ENCODE measurements around the gene BCAR1. TPM values are rescaled to one million over a fixed set of nuclear protein-coding genes. Genes with fewer than 3 reads are reported as not detected.

Gene BCAR1
- total and polyA plus RNA-seq, 5 donors from 2014 or later: 0.27 to 0.44 (median 0.38) TPM; not detected in 2

DNA sequence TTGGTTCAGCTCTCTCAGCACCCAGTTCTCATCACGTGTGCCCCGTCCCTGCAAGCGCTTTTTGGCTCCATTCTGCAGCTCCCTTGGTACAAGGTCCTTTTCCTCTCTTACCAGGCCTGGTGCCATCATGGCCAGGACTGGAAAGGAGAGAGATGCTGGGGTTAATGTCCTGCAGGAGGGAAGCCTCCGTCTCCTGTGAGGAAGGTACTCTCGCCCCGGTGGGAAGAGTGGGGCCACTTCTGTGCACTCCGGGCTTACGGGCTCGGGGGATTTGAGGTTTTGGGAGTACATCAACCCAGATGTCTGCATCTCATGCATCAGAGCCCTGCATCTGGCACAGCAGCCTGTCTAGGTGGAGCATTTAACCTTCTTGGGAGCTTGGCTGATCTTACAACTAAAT is 54.6 kb downstream of the BCAR1 start:
- peaks cover 5 to 17% (median 10%) of the 10 kb centered on the region in 4 donors for H3K4me1 Mint-ChIP-seq
- peaks cover 25% of the 10 kb centered on the region for H3K27me3 Mint-ChIP-seq
- no peak overlapping the region for H3K4me3 Mint-ChIP-seq
- peaks cover 5% of the 10 kb centered on the region for H3K27me3 ChIP-seq (ENCODE audit: control insufficient read depth, insufficient read depth, low read length)
- no peaks in the 10 kb centered on the region for H3K9me3 Mint-ChIP-seq
- no peaks in the 10 kb centered on the region for H3K36me3 ChIP-seq (ENCODE audit: control insufficient read depth, insufficient read depth, low read length)
- H3K27ac ChIP-seq (ENCODE audit: insufficient read depth, low read length, poor library complexity, severe bottlenecking): no peak overlapping the region
- no peak overlapping the region for H3K4me3 ChIP-seq (ENCODE audit: low read depth, low read length)
- no peaks in the 10 kb centered on the region for H3K4me1 ChIP-seq (ENCODE audit: control insufficient read depth, insufficient read depth, low read length, poor library complexity, severe bottlenecking)
- H3K27ac Mint-ChIP-seq: no peak overlapping the region
- ATAC-seq (ENCODE audit: low read depth in 2 of 2): no peak
- no peaks in the 10 kb centered on the region for H3K36me3 Mint-ChIP-seq
- no peaks in the 10 kb centered on the region for H3K9me3 ChIP-seq (ENCODE audit: control insufficient read depth in 2 of 2, low read length in 2 of 2)
- no peak for DNase-seq

DNA sequence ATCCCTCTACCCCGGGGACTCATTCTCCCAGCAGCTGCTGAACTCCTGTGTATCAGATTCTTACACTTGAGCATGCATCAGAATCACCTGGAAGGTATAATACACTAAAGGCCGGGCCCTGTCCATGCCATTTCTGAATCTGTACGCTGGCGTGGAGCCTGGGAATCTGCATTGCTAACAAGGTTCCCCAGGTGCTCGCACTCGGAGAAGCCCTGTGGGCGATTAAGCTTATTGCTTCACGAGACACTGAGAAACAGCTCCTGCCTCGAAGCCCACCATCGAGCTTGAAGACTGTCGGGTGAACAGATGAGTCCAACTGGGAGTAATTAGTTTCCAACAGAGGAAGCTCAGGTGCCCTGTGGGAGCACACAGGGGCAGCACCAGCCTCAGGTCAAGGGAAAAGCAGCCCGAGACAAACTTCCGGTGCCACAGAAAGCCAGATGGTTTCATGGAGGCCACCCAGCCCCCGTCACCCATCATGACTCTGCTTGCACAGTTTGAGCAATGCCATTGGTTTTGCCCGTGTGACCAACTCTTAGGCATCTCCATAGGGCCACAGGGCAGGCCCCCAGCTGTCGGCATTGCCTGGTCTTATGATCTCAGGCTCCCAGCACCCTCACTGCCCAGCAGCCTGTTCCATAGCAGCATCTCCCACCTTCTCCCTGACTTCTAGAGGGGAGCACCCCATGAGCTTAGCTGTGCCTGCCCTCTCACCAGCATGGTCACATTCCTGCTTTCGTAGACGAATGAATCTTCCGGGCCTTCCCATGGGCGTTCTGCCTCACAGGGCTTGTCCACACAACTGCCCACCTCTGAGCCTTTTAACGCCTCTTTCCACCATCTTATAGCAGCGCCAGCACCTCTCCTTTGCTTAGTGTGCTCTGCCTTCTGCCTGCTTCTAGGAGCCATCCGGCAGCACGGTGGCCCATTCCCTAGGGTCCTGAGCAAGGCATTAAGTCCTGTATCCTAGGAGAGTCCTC is 55.3 kb downstream of the BCAR1 start:
- Histone ChIP-seq H3K4me1 (ENCODE audit: control insufficient read depth, insufficient read depth, low read length, poor library complexity, severe bottlenecking) (no peaks in the 10 kb centered on the region), H3K27me3 (ENCODE audit: control insufficient read depth, insufficient read depth, low read length) (peaks cover 5% of the 10 kb centered on the region), H3K36me3 (ENCODE audit: control insufficient read depth, insufficient read depth, low read length) (no peaks in the 10 kb centered on the region), H3K9me3 (ENCODE audit: control insufficient read depth in 2 of 2, low read length in 2 of 2) (no peaks in the 10 kb centered on the region), H3K4me3 (ENCODE audit: low read depth, low read length) (no peak overlapping the region), H3K27ac (ENCODE audit: insufficient read depth, low read length, poor library complexity, severe bottlenecking) (no peak overlapping the region)
- no peak overlapping the region for H3K27ac Mint-ChIP-seq
- H3K27me3 Mint-ChIP-seq: peaks cover 25% of the 10 kb centered on the region
- no peaks in the 10 kb centered on the region for H3K9me3 Mint-ChIP-seq
- H3K36me3 Mint-ChIP-seq: no peaks in the 10 kb centered on the region
- DNase-seq (no peak), ATAC-seq (ENCODE audit: low read depth in 2 of 2) (no peak)
- H3K4me1 Mint-ChIP-seq: peaks cover 4 to 11% (median 8%) of the 10 kb centered on the region in 4 donors
- no peak overlapping the region for H3K4me3 Mint-ChIP-seq

DNA sequence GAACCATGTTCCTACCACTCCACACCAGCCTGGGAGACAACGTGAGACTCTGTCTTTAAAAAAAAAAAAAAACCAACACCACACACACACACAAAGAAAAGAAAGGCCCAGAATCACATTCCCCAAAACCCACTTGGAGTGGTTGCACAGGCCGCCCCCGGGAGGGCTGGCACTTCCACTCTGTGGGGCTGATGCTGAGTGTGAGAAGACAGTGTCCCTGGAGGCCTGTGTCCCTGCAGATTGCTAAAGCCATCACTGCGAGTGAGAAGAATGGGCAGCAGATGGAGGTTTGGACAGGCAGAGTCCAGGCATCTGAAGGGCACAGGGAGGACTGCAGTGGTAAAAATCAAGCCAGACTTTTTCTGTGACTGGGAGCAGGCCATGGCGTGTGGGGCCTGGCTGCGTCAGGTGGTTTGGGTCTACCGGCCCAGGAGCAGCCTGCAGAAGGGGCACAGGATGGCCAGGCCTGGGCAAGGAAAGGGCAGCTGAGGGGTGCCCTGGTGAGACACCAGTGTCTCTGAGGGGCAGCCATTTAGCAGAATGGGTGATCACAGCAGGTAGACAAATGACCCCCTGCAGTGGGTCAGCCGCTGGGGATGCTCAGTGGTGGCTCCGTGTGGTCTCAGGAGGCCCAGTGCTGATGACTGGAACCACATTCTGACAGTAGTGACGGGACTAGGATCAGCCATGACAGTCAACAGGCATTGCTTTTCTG is 57.5 kb downstream of the BCAR1 start:
- Mint-ChIP-seq H3K27me3 (peaks cover 27% of the 10 kb centered on the region), H3K4me3 (no peak overlapping the region), H3K9me3 (peaks cover 0 to 3% (median 0%) of the 10 kb centered on the region in 7 donors), H3K36me3 (no peaks in the 10 kb centered on the region), H3K27ac (no peak overlapping the region), H3K4me1 (no peaks in the 10 kb centered on the region)
- Histone ChIP-seq H3K27me3 (ENCODE audit: control insufficient read depth, insufficient read depth, low read length) (peaks cover 5% of the 10 kb centered on the region), H3K4me3 (ENCODE audit: low read depth, low read length) (no peak overlapping the region), H3K9me3 (ENCODE audit: control insufficient read depth in 2 of 2, low read length in 2 of 2) (no peaks in the 10 kb centered on the region), H3K4me1 (ENCODE audit: control insufficient read depth, insufficient read depth, low read length, poor library complexity, severe bottlenecking) (no peaks in the 10 kb centered on the region), H3K36me3 (ENCODE audit: control insufficient read depth, insufficient read depth, low read length) (no peaks in the 10 kb centered on the region), H3K27ac (ENCODE audit: insufficient read depth, low read length, poor library complexity, severe bottlenecking) (no peak overlapping the region)
- DNase-seq (no peak), ATAC-seq (ENCODE audit: low read depth in 2 of 2) (no peak)

DNA sequence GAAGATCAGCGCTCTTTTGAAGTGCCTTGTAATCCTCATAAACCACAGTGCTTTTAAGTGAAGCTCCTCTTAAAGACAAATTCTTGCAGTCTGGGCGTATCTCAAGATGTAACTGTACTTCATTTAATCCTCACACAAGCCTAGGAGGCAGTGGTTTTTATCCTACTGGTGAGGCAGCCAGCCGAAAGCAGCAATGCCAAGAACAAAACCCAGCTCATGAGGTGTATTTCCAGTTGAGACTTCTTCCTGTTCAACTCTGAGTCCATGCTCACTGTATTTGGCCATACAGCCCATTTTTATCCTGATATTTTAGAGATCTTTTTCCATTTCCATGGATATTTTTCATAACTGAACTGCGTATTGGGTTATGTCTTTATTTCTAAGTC is 58.2 kb downstream of the BCAR1 start:
- Histone ChIP-seq H3K27ac (ENCODE audit: insufficient read depth, low read length, poor library complexity, severe bottlenecking) (no peak overlapping the region), H3K27me3 (ENCODE audit: control insufficient read depth, insufficient read depth, low read length) (peaks cover 5% of the 10 kb centered on the region), H3K36me3 (ENCODE audit: control insufficient read depth, insufficient read depth, low read length) (no peaks in the 10 kb centered on the region), H3K9me3 (ENCODE audit: control insufficient read depth in 2 of 2, low read length in 2 of 2) (no peaks in the 10 kb centered on the region), H3K4me1 (ENCODE audit: control insufficient read depth, insufficient read depth, low read length, poor library complexity, severe bottlenecking) (no peaks in the 10 kb centered on the region), H3K4me3 (ENCODE audit: low read depth, low read length) (no peak overlapping the region)
- Mint-ChIP-seq H3K27ac (no peak overlapping the region), H3K36me3 (no peaks in the 10 kb centered on the region), H3K9me3 (peaks cover 0 to 6% (median 0%) of the 10 kb centered on the region in 7 donors), H3K27me3 (peaks cover 25% of the 10 kb centered on the region), H3K4me3 (no peak overlapping the region), H3K4me1 (no peaks in the 10 kb centered on the region)
- ATAC-seq (ENCODE audit: low read depth in 2 of 2) (no peak), DNase-seq (no peak)

DNA sequence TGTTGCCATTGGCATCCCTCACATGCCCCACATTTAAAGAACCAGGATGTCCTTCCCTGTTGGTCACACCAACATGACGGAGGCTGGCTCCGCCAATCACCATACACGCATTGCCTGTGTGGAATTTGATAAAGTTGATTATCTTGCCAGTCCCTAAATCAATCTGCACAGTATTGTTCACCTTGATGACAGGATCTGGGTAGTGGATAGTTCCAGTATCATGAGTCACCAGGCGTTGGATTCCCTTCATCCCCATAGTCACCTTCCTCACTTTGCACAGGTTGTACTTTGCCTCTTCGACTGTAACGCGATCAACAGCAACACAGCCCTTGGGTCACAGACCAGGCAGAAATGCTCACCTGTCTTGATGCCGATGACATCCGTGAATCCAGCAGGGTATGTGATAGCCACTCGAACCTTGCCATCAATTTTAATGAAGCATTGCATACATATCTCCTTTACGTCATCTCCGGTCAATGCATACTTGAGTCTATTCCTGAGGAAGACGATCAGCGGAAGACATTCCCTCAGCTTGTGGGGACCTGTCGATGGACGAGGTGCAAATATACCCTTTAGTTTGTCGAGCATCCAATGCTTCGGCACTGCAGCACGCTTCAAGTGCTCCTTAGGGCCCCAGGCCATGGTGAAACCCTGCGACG is 58.7 kb downstream of the BCAR1 start:
- Mint-ChIP-seq H3K27ac (no peak overlapping the region), H3K4me1 (no peaks in the 10 kb centered on the region), H3K9me3 (peaks cover 0 to 6% (median 0%) of the 10 kb centered on the region in 7 donors), H3K27me3 (peaks cover 23% of the 10 kb centered on the region), H3K4me3 (no peak overlapping the region), H3K36me3 (no peaks in the 10 kb centered on the region)
- Histone ChIP-seq H3K27ac (ENCODE audit: insufficient read depth, low read length, poor library complexity, severe bottlenecking) (no peak overlapping the region), H3K9me3 (ENCODE audit: control insufficient read depth in 2 of 2, low read length in 2 of 2) (no peaks in the 10 kb centered on the region), H3K36me3 (ENCODE audit: control insufficient read depth, insufficient read depth, low read length) (no peaks in the 10 kb centered on the region), H3K4me3 (ENCODE audit: low read depth, low read length) (no peak overlapping the region), H3K4me1 (ENCODE audit: control insufficient read depth, insufficient read depth, low read length, poor library complexity, severe bottlenecking) (no peaks in the 10 kb centered on the region), H3K27me3 (ENCODE audit: control insufficient read depth, insufficient read depth, low read length) (peaks cover 2% of the 10 kb centered on the region)
- ATAC-seq (ENCODE audit: low read depth in 2 of 2): no peak
- no peak for DNase-seq

DNA sequence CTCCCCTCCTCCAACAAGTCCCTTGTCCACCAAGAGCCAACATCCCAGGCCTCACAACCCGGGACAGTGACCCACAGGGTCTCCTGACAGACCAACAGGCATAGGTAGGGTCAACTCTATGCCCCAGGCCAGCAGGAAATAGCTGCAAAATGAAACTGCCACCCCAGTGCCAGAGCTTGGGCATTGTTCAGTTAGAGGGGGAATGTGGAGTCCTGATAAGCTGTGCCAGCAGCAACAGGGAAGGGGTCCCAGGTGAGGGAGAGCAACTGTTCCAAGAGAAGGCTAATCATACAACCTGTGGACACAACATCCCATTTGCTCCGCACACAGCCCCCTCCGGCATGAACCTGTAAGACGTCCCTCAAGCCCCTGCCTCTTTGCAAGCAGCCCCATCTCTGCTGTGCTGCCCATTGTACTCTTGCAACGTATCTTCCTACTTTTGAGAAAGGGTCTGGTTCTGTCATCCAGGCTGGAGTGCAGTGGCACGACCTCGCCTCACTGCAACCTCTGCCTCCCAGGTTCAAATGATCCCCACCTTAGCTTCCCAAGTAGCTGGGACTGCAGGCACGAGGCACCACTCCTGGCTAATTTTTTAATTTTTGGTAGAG is 61.7 kb downstream of the BCAR1 start:
- H3K36me3 ChIP-seq (ENCODE audit: control insufficient read depth, insufficient read depth, low read length): no peaks in the 10 kb centered on the region
- Mint-ChIP-seq H3K4me3 (no peak overlapping the region), H3K9me3 (peaks cover 0 to 7% (median 0%) of the 10 kb centered on the region in 7 donors), H3K4me1 (no peaks in the 10 kb centered on the region), H3K36me3 (no peaks in the 10 kb centered on the region), H3K27ac (no peak overlapping the region), H3K27me3 (peaks cover 13% of the 10 kb centered on the region)
- DNase-seq (no peak), ATAC-seq (ENCODE audit: low read depth in 2 of 2) (no peak)
- H3K9me3 ChIP-seq (ENCODE audit: control insufficient read depth in 2 of 2, low read length in 2 of 2): no peaks in the 10 kb centered on the region
- H3K27ac ChIP-seq (ENCODE audit: insufficient read depth, low read length, poor library complexity, severe bottlenecking): no peak overlapping the region
- no peaks in the 10 kb centered on the region for H3K4me1 ChIP-seq (ENCODE audit: control insufficient read depth, insufficient read depth, low read length, poor library complexity, severe bottlenecking)
- H3K4me3 ChIP-seq (ENCODE audit: low read depth, low read length): no peak overlapping the region
- no peaks in the 10 kb centered on the region for H3K27me3 ChIP-seq (ENCODE audit: control insufficient read depth, insufficient read depth, low read length)

DNA sequence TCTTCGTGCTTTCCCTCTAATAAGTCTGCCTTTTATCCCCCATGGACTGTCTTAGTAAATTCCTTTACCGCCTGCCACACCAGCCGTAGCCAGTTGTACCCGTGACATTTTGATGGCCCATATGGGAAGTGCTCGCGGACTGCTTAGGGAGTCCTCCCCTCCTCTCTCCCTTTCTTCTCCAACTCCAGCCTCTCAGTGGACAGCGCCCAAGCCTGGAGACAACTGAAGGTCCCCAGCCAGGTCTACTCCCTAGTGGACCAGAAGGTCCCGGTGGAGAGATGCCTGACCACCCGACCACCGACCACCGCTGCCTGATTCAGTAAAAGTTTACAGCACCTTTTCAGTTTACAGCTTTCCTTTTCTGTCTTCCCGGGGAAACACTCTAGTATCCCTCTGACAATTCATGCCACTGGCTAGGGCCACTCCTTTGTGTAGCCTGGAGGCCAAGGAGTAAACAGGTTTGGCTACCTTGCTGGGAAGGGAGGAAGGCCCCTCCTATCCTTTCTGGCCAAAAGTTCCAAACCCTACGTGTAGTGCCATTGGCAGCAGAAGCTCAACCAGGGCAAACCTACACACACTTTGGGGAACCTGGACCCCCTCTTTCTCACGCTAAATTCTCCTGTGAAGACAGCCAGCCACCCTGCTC is 62.5 kb downstream of the BCAR1 start:
- no peak overlapping the region for H3K27ac ChIP-seq (ENCODE audit: insufficient read depth, low read length, poor library complexity, severe bottlenecking)
- no peaks in the 10 kb centered on the region for H3K36me3 Mint-ChIP-seq
- H3K36me3 ChIP-seq (ENCODE audit: control insufficient read depth, insufficient read depth, low read length): no peaks in the 10 kb centered on the region
- peaks cover 13% of the 10 kb centered on the region for H3K27me3 Mint-ChIP-seq
- H3K4me1 ChIP-seq (ENCODE audit: control insufficient read depth, insufficient read depth, low read length, poor library complexity, severe bottlenecking): no peaks in the 10 kb centered on the region
- H3K4me3 ChIP-seq (ENCODE audit: low read depth, low read length): no peak overlapping the region
- no peaks in the 10 kb centered on the region for H3K4me1 Mint-ChIP-seq
- no peak for DNase-seq
- peaks cover 0 to 7% (median 0%) of the 10 kb centered on the region in 7 donors for H3K9me3 Mint-ChIP-seq
- H3K9me3 ChIP-seq (ENCODE audit: control insufficient read depth in 2 of 2, low read length in 2 of 2): no peaks in the 10 kb centered on the region
- H3K27ac Mint-ChIP-seq: no peak overlapping the region
- no peaks in the 10 kb centered on the region for H3K27me3 ChIP-seq (ENCODE audit: control insufficient read depth, insufficient read depth, low read length)
- H3K4me3 Mint-ChIP-seq: no peak overlapping the region
- no peak for ATAC-seq (ENCODE audit: low read depth in 2 of 2)
